ENCODE measurements around the gene FOXK1.

Gene FOXK1

GRCh38 chr7:4722960-4723630 lies 41.0 kb downstream of the FOXK1 start:
- DNase-seq (ENCODE audit: low spot score), result no peak

- DNase-seq (ENCODE audit: low spot score), result no peak
Measured at GRCh38 chr7:4724648-4725013, 42.5 kb downstream of the FOXK1 start.

- DNase-seq (ENCODE audit: low spot score), result no peak
Measured at GRCh38 chr7:4725014-4725849, 43.1 kb downstream of the FOXK1 start.

- no peak for DNase-seq (ENCODE audit: low spot score)
Measured at GRCh38 chr7:4725850-4726450, 43.9 kb downstream of the FOXK1 start.

GRCh38 chr7:4726566-4726965 lies 44.5 kb downstream of the FOXK1 start:
- DNase-seq (ENCODE audit: low spot score), result no peak

GRCh38 chr7:4727914-4728705 lies 46.0 kb downstream of the FOXK1 start:
- DNase-seq (ENCODE audit: low spot score), result no peak

GRCh38 chr7:4729266-4729665 lies 47.2 kb downstream of the FOXK1 start:
- no peak for DNase-seq (ENCODE audit: low spot score)

GRCh38 chr7:4730276-4730675 lies 48.2 kb downstream of the FOXK1 start:
- no peak for DNase-seq (ENCODE audit: low spot score)

GRCh38 chr7:4730971-4731370 lies 48.9 kb downstream of the FOXK1 start:
- DNase-seq (ENCODE audit: low spot score), result no peak

- no peak for DNase-seq (ENCODE audit: low spot score)
Measured at GRCh38 chr7:4731803-4732202, 49.7 kb downstream of the FOXK1 start.

- no peak for DNase-seq (ENCODE audit: low spot score)
Measured at GRCh38 chr7:4733936-4734528, 51.9 kb downstream of the FOXK1 start.

- no peak for DNase-seq (ENCODE audit: low spot score)
Measured at GRCh38 chr7:4734587-4735345, 52.7 kb downstream of the FOXK1 start.

- DNase-seq (ENCODE audit: low spot score), result no peak
Measured at GRCh38 chr7:4737300-4737699, 55.2 kb downstream of the FOXK1 start.

GRCh38 chr7:4738711-4739527 lies 56.8 kb downstream of the FOXK1 start:
- DNase-seq (ENCODE audit: low spot score), result peak; percentile 75

- no peak for DNase-seq (ENCODE audit: low spot score)
Measured at GRCh38 chr7:4739528-4739992, 57.5 kb downstream of the FOXK1 start.

- no peak for DNase-seq (ENCODE audit: low spot score)
Measured at GRCh38 chr7:4740796-4741195, 58.7 kb downstream of the FOXK1 start.

GRCh38 chr7:4742051-4742573 lies 60.0 kb downstream of the FOXK1 start:
- DNase-seq (ENCODE audit: low spot score), result no peak

GRCh38 chr7:4742852-4743251 lies 60.8 kb downstream of the FOXK1 start:
- DNase-seq (ENCODE audit: low spot score), result no peak

GRCh38 chr7:4744391-4745264 lies 62.5 kb downstream of the FOXK1 start:
- DNase-seq (ENCODE audit: low spot score), result peak; percentile 99

All from SW480 (cell line).